Endometrial microvascular endothelial cells (primary cell): ENCODE results near the gene MORN4. TPM values are rescaled to one million over a fixed set of nuclear protein-coding genes. Genes with fewer than 3 reads are reported as not detected.

ENCODE experiments used
- in situ Hi-C: cut with HindIII; loops from 2 replicates; pipeline ENCODE4 v1.10.0; 2017; ENCODE audit warnings: low sequenced_read_pairs, low pct_unique_long_range_greater_than_20kb; ENCODE audit errors: inconsistent ontology term
- total RNA-seq: library from RNA; depleted of rRNA; stranded (reverse); fragments of >200 nt; gene quantifications from one replicate; pipeline ENCODE4 v1.2.3, GENCODE V29; 2015; ENCODE audit errors: inconsistent ontology term

The MORN4 gene
- total RNA-seq, 1 donor from 2014 or later, result 4.7 TPM

DNA sequence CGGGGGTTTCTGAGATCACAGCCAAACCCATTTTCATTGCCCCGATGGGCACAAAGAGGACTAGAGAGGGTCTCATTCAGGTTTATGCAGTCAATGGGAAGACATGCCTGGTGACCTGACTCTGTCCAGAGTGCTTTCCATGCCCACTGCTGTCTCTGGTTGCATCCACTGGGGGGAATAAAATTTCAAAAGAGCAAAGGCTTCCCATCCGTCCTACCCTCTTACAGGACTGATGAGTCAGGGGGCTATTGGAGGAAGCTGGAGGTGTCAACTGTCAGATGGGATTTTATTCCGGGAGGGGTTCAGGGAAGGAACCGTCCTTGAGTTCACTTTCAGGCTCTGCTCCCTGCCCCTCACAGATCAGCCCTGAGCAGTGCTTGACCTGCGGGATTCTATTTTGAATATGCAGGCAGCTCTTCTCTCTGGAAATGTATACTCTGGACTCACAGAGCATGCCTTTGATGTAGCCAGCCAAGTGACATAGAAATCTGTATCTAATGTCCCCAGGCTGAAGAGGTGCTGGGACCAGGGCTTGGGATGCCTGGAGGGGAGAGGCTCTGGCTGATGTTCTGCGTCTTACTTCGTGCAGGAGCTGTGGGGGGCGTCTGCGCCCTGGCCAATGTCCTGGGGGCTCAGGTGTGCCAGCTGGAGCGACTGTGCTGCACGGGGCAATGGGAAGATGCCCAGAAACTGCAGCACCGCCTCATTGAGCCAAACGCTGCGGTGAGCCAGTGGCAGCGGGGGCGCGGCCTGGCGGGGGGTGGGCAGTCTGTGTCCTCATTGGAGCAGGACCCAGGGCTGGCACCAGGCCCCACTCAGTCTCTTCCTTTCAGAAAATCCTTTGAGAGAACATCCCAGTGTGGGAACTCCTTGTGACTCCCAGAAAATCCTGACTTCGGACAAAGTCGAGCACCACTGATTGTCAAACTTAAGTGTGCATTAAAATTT is 31.8 kb downstream of the MORN4 start:
- in situ Hi-C loops, result no loop called here

GRCh38 chr10:97600616-97601015 is 32.7 kb downstream of the MORN4 start:
- in situ Hi-C loops, result no loop called here

- in situ Hi-C loops, result no loop called here
Measured at GRCh38 chr10:97599272-97599619, 34.1 kb downstream of the MORN4 start.

DNA sequence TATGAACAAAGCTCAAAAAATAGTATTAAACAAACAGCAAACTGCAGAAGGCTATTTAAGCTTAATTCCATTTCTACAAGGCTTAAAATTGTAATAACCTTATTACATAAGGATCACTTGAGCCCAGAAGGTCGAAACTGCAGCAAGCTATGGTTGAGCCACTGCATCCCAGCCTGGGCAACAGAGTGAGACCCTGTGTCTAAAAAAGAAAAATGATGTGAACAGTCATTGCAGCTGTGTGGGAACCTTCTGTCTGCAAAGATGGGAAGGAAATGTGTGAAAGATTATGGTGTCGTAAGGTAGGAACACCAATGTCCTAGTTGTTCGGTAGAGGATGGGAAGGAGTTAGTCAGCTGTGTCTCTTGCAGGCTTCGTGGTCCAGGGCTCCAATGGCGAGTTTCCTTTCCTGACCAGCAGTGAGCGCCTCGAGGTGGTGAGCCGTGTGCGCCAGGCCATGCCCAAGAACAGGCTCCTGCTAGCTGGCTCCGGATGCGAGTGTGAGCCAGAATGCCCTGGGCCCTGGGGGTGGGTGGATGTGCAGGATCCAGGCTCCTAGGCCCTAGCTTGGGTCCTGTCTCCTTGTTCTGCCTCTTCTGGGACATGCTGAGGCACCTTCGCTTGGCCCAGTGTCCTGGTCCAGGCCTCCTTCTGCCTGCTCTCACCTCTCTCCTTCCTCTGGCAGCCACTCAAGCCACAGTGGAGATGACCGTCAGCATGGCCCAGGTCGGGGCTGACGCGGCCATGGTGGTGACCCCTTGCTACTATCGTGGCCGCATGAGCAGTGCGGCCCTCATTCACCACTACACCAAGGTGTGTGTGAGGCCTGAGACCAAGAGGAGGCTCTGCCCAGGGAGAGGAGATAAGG is 34.7 kb downstream of the MORN4 start:
- in situ Hi-C loops, result no loop called here

DNA sequence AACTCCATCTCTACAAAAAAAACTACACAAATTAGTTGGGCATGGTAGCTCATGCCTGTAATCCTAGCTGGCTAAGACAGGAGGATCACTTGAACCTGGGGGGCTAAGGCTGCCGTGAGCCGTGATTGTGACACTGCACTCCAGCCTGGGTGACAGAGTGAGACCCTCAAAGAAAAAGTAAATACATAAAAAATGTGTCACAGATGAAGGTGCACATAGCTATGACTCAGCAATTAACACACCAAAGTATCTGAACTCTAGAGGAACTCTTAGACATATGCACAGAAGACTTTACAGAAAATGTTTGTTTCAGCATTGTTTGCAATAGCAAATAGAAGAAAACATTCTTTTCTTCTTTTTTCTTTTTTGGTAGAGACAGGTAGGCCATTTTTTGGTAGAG is 35.5 kb downstream of the MORN4 start:
- in situ Hi-C loops, result no loop called here

DNA sequence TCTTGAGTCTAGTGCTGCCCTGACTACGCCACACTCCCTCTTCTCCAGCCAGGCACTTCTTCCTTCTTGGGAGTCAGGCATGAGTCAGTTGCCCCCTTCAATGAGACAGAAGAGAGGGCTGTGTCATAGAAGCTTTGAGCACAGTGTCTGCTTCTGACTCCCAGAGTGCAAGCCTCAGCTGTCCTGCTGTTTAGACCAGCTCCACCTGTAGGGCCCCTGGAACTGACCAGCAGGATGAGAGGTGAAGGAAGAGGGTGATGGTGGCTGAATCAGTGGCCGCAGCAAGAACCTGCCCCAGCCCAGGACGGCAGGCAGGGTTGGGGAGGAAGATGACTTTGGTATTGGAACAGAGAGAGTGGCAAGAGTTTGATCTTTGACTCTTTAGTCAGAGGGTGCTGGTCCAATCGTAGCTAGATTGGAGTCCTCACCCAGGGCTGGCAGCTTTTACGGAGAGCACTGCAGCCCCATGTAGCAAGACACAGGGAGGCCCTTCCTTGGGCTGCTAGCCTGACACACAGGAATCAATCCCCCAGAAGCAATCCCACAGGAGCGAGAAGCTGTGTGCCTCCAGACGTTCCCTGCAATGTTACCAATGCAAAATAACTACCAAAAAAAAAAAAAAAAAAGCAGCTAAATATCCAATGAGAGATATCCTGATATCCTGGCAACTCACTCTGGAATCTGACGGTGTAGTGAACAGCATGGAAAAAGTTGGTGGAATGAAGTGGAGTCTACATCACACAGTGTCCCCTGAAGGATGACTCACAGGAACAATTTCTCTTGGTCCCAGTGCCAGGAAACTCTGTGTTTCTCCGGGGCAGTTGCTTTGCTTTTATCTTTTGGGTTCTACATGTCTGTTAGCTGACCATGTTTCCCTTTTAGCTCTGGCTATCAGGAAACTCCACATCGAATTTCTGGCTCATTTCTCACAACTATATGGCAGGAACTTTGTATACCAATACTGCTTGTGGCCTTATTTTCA is 36.9 kb downstream of the MORN4 start:
- in situ Hi-C loops, result no loop called here

GRCh38 chr10:97593421-97593820 is 39.9 kb downstream of the MORN4 start:
- in situ Hi-C loops, result no loop called here

DNA sequence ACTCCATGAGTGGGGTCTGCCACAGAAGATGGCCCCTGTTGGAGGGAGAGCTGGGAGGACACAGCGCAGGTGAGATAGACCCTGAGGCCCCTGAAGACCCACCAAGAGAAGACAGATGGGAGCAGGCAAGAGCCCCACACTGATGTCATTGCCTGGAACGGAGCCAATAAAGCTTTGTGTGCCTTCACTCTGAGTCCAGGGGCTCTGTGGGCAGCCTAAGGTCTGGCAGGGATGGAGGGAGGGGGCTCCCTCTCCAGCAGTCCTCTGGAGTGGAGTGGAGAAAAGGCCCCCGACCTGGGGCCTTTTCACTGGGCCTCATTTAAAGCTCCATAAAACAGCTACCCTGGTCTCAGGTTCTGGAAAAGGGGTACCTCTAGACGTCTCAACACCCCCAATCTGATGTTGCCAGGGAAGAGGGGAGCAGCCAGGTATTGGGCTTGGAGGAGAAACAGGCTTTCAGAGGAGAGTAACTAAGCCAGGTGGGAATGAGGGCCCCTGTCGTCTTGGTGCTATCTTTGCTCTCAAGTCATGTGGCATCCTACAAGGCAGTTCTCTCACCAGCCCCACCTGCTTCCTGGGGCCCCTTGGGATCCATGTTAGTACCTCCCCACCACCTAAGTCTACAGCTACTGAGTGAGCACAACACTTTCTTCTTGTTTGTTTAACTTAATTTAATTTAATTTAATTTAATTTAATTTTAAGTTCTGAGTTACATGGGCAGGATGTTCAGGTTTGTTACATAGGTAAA is 42.4 kb downstream of the MORN4 start:
- in situ Hi-C loops, result no loop called here

- in situ Hi-C loops, result no loop called here
Measured at GRCh38 chr10:97590082-97590747, 43.1 kb downstream of the MORN4 start.

DNA sequence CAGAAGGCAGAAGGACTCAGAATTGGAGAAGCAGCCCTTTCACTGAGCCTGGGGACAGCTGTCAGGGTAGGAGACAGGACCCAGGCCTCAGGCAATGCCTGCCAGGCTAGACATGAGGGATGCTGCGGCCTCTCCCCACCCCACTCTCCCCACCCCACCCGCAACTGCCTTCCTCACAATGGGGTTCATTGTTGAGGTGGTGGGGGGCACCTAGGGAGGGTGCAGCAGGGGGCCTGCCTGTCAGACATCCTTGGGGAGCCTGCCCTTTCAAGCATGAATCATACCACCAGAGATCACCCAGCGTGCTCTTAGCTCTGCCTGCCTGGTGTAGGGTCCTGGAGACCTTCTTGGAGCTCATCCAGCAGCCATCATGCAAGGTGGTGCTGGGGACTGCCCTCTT is 43.8 kb downstream of the MORN4 start, which contains the start of gene C10orf62:
Gene C10orf62 (plus strand): TSS at position 243 of the 400 bp plus-strand sequence. CDS start 177 bp downstream, outside the sequence.
- in situ Hi-C loops, result no loop called here

DNA sequence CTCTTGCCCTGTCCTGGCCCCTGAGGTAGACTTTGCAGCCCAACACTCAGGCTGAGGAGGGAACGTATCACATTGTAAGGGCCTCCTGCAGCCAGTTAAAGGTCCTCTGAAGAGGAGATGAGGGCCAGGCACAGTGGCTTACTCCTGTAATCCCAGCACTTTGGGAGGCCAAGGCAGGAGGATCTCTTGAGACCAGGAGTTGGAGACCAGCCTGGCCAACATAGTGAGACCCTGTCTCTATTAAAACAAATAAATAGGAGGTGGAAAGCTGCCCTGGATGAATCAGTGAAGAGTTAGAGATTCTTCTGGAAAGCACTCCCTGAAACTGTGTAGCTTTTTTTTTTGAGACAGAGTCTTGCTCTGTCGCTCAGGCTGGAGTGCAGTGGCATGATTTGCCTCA is 46.1 kb downstream of the MORN4 start:
- in situ Hi-C loops, result no loop called here

DNA sequence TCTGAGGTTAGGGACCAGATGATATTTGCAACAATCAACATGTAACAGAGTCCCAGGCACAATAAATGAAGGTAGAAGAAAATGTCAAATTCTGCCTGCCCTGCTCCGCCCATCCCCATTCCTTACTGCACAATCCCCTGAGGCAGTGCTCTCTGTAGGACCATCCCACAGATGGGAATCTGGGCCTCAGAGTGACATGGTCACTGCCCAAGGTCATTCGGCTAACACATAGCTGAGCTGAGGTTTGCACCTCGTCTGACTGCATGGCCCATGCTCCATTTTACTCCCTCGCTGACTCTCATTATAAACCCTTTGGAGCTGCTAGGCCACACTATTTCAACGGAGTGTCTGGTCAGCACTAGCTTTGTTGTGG is 47.9 kb downstream of the MORN4 start:
- in situ Hi-C loops, result no loop called here

GRCh38 chr10:97584798-97585438 is 48.4 kb downstream of the MORN4 start:
- in situ Hi-C loops, result no loop called here

- in situ Hi-C loops, result no loop called here
Measured at GRCh38 chr10:97584060-97584797, 49.1 kb downstream of the MORN4 start, which contains the start of gene HOGA1. HOGA1 (plus strand) TSS chr10:97584389; CDS start chr10:97584704, 315 bp downstream.

DNA sequence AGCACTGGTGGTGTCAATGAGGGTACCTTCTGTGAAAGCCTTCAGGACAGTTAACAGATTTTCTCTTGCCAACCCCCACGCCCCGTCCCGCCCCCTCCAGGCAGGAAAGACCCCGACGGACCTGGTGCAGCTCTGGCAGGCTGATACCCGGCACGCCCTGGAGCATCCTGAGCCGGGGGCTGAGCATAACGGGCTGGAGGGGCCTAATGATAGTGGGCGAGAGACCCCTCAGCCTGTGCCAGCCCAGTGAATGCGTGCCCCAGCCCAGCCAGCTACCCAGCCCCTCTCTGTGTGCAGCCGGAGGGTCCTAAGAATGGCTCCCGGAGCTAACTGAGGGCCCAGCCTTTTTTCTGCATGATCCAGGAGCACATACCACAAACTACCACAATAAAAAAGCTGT is 49.8 kb downstream of the MORN4 start:
- in situ Hi-C loops, result no loop called here

DNA sequence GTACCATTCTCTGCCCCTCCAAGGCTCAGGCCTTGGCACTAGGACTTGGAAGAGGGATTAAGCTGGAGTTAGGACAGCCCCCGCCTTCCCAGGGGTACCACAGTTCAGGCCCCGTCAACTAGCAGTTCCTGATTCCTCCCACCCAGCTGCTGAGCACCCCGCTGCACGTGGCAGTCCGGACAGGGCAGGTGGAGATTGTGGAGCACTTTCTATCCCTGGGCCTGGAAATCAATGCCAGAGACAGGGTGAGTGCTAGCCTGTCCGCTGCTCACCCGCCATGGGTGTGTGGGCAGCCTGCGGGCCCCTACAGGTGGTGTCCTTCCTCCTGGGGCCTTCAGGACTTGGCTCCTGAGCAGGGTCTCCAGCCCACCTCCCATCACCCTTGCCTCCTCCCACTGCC is 51.1 kb downstream of the MORN4 start:
- in situ Hi-C loops, result no loop called here
